Psoas muscle (tissue), 8 donors: Measurements from ENCODE around the gene WDR26. TPM values are rescaled to one million over a fixed set of nuclear protein-coding genes. Genes with fewer than 3 reads are reported as not detected.
A peak's percentile ranks its signal among the peaks of the same experiment; 100 is the strongest.

Experiments used
- ATAC-seq, 4 donors: fragments of 200-7000 bp; cut with Tn5 transposase; one replicate each; pipeline ENCODE4 v1.9.1; 2020; ENCODE audit warnings: moderate library complexity in 3 of 4, mild to moderate bottlenecking in 2 of 4
- DNase-seq, 2 donors: peaks; one replicate each; pipeline ENCODE4 v3.0.0-alpha.2; 2020
- H3K27ac ChIP-seq: fragments of 200-600 bp; one replicate; pipeline ENCODE4 v1.8.0; 2022
- H3K27me3 ChIP-seq, 3 donors: fragments of 200-600 bp in 1 of 3; one replicate each; pipeline versions ENCODE4 v1.6.1 to v1.8.0; 2013 to 2022; ENCODE audit warnings: low read length in 2 of 3, mild to moderate bottlenecking in 2 of 3, moderate library complexity in 1 of 3; ENCODE audit not compliant: insufficient read depth in 3 of 3
- H3K36me3 ChIP-seq, 2 donors: fragments of 200-600 bp in 1 of 2; one replicate each; pipeline versions ENCODE4 v1.6.1 to v1.8.0; 2013 to 2022; ENCODE audit warnings: low read depth in 1 of 2, mild to moderate bottlenecking in 1 of 2, moderate library complexity in 1 of 2; ENCODE audit not compliant: insufficient read depth in 1 of 2
- H3K4me1 ChIP-seq: fragments of 200-600 bp; one replicate; pipeline ENCODE4 v1.8.0; 2022
- H3K4me3 ChIP-seq: fragments of 200-600 bp; one replicate; pipeline ENCODE4 v1.8.0; 2022; ENCODE audit warnings: mild to moderate bottlenecking
- H3K9me3 ChIP-seq: fragments of 200-600 bp; one replicate; pipeline ENCODE4 v1.8.0; 2022
- WGBS, 3 donors: extraction: QIAGEN DNeasy Blood & Tissue Kit; methylation state at CpG; one replicate each; pipeline versions ENCODE4 v1.1.6 to v1.1.7; 2013; 5-methylcytosine and 5-hydroxymethylcytosine counted together
- intact Hi-C, 2 donors: fragments of 100-400 bp; cut with DNase I; formaldehyde crosslinking; loops; one replicate each; pipeline versions ENCODE4 v1.11.0 to v1.14.2; 2022
- polyA plus RNA-seq, 3 donors: library from polyadenylated mRNA; stranded (reverse); fragments of 200-250 nt; gene quantifications; one replicate each; pipeline ENCODE4 v1.2.3, GENCODE V29; 2013
- total RNA-seq, 4 donors: library from RNA; stranded (reverse); fragmentation: NEBNext Ultra II Directional in 2 of 4; extraction: Animal tissue kit (Norgen Biotek cat#: 25700) in 2 of 4; gene quantifications; one replicate each; pipeline versions ENCODE4 v1.2.1 to v1.2.4, GENCODE V29; 2021 to 2023
- TF ChIP-seq, protein P1 (sequence below): fragments of 200-600 bp; IDR thresholded peaks from one replicate; pipeline ENCODE4 v1.8.0; 2022; ENCODE audit warnings: antibody characterized with exemption
- donor health status: healthy with polysubstance abuse.
- donor health status: DM: no; HTN: no; CAD: no; lungs with moderate emphysema.
- donor health status: Bipolar disorder and iron deficiency.
- donor health status: healthy.
- donor health status: DM: yes; HTN: yes; CAD: no.
- donor health status: DM: no; HTN: no; CAD: no.
- donor health status: DM: no; HTN: no; CAD: no.
- donor health status: DM: yes; HTN: yes; CAD: no.

The WDR26 gene
- total and polyA plus RNA-seq, 7 donors: 29.1 to 114 (median 82.4) TPM

DNA sequence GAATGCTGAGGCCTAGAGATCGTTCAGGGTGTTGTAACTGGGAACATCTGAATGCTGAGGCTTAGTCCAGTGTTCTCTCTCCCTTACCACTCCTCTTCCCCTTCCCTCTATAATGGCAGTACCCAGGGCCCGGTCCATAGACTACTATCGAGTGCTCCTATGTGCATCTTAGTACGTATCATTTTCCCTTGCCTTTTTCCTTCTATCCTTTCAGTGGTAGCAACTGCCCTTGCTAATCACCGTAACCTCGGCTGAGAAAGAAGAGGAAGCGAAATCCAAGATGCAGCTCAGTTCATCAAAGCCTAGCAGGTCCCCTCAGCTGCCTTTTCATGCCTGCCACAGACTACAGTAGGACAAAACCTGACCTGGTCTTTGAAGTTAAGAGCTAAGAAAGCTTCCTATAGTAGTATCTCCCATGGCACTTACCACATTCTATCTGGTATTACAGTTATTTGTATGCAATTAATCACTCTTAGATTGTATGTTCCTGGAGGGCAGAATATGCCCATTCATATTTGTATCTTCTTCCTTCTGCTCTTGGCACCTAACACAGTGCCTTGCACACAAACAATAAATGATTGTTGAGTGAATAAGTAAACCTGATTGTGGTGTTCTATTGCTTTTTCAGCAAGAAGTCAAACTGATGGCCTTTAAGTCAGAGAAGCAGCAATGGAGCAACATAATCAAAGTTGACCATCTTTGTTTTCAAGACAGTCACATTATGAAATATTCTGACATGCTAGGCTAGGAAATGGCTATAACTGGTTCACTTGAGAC lies 55.6 kb downstream of the WDR26 start:
- DNase-seq (no peak), ATAC-seq (no peak)
- TF ChIP-seq, protein P1, sequence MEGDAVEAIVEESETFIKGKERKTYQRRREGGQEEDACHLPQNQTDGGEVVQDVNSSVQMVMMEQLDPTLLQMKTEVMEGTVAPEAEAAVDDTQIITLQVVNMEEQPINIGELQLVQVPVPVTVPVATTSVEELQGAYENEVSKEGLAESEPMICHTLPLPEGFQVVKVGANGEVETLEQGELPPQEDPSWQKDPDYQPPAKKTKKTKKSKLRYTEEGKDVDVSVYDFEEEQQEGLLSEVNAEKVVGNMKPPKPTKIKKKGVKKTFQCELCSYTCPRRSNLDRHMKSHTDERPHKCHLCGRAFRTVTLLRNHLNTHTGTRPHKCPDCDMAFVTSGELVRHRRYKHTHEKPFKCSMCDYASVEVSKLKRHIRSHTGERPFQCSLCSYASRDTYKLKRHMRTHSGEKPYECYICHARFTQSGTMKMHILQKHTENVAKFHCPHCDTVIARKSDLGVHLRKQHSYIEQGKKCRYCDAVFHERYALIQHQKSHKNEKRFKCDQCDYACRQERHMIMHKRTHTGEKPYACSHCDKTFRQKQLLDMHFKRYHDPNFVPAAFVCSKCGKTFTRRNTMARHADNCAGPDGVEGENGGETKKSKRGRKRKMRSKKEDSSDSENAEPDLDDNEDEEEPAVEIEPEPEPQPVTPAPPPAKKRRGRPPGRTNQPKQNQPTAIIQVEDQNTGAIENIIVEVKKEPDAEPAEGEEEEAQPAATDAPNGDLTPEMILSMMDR: no peak
- no peaks in the 10 kb centered on the region for H3K9me3 ChIP-seq
- peaks cover 0 to 28% of the 10 kb centered on the region in 2 donors for H3K36me3 ChIP-seq
- no peak overlapping the region for H3K4me3 ChIP-seq
- H3K4me1 ChIP-seq: peaks cover 29% of the 10 kb centered on the region
- no peaks in the 10 kb centered on the region for H3K27me3 ChIP-seq
- intact Hi-C loops: no loop called here
- H3K27ac ChIP-seq: peak overlapping the region; percentile 38
- 78 to 93% (median 80%) methylated on average over 7 of the region's 7 CpGs for WGBS, 3 donors

DNA sequence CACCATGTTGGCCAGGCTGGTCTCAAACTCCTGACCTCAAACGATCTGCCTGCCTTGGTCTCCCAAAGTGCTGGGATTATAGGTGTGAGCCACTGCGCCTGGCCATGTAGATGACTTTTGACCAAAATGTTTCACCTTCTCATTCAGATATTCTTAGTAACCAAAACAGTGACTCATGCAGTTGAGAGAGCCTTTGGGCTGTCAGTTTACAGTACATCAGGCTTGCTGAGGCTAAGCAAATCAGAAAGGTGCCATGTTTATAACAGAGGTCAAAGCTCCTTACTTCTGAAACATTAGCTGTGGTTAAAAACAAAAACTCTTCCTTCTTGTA lies 57.0 kb downstream of the WDR26 start:
- Histone ChIP-seq H3K9me3 (no peaks in the 10 kb centered on the region), H3K36me3 (peaks cover 0 to 36% of the 10 kb centered on the region in 2 donors), H3K4me3 (no peak overlapping the region), H3K4me1 (peaks cover 29% of the 10 kb centered on the region), H3K27me3 (no peaks in the 10 kb centered on the region), H3K27ac (peak overlapping the region; percentile 82)
- intact Hi-C loops: loop anchor here in 1 of 2 donors (1.0 kb wide), 1 partner anchor 47 kb away; the partner anchor contains the start of gene NVL
- ATAC-seq (peak; percentile 83 to 88 (median 86)), DNase-seq (no peak)
- 38 to 74% (median 39%) methylated on average over 2 of the region's 2 CpGs for WGBS, 3 donors
- TF ChIP-seq, protein P1: no peak

DNA sequence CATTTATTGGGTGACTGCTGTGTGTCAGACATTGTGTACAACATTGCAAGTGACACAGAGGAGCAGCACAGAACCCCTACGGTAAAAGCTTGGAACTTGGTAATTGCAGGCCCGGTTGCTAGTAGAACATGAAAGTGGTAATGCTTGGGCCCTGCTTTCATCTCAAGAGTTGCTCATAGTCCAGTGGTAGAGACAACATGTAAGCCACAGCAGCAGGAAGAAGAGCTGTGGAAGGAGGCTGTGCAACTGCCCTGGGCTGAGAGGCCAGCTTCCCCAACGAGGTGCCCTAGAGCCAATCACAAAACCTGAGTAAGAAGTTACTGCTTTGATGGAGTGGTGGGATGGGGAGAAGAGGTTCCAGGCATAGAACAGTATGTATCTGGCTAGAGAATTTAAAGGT lies 59.5 kb downstream of the WDR26 start:
- DNase-seq: no peak
- Histone ChIP-seq H3K4me1 (peaks cover 29% of the 10 kb centered on the region), H3K36me3 (peaks cover 0 to 57% of the 10 kb centered on the region in 2 donors), H3K4me3 (no peak overlapping the region), H3K9me3 (no peaks in the 10 kb centered on the region), H3K27ac (peak overlapping the region; percentile 82), H3K27me3 (no peaks in the 10 kb centered on the region)
- TF ChIP-seq, protein P1: no peak
- WGBS, 3 donors: 71 to 81% (median 74%) methylated on average over 3 of the region's 3 CpGs
- no peak for ATAC-seq
- intact Hi-C loops: no loop called here

DNA sequence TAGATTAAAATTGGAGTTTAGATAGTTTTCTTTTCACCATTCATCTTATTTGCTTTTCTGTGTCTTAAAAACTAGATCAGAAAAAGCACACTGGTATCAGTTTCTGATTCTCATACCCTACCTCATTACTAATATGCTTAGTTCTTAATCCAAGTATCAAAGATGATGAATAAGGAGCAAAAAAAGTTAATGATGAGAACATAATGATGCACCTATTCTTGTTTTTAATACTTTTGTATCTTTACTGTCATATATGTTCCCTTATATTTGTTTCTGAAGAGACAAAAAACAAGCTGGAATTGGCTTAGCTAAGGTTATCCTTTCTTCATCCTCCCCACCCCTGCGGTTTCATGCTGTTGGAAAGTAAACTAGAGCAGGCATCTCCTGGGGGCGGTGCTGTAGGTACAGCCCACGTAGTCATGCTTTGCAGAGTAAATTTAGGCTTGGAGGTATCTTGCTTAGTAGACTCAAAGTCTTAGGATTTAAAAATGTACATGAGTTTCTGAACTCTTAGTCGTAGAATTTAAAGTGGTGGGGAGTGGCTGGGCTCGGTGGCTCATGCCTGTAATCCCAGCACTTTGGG lies 61.5 kb downstream of the WDR26 start:
- 92 to 97% (median 94%) methylated on average over 5 of the region's 5 CpGs for WGBS, 3 donors
- peaks cover 4 to 67% of the 10 kb centered on the region in 2 donors for H3K36me3 ChIP-seq

More for the DNA sequence above, 61.5 kb downstream of the WDR26 start:
- H3K4me1 ChIP-seq: peaks cover 22% of the 10 kb centered on the region
- no peaks in the 10 kb centered on the region for H3K9me3 ChIP-seq
- no peak for DNase-seq
- H3K27ac ChIP-seq: no peak overlapping the region
- no peak overlapping the region for H3K4me3 ChIP-seq
- H3K27me3 ChIP-seq: no peaks in the 10 kb centered on the region
- ATAC-seq: no peak
- intact Hi-C loops: no loop called here
- TF ChIP-seq, protein P1: no peak
